ENCODE data around the gene ZFAND6.

Gene ZFAND6

GRCh38 chr15:80034629-80035028 is 24.8 kb upstream of the ZFAND6 start:
- H3K4me3 ChIP-seq (ENCODE audit: low read depth, low read length): no peak overlapping the region
- H3K79me1 ChIP-seq (ENCODE audit: low read length): no peaks in the 10 kb centered on the region
- H3K36me3 ChIP-seq (ENCODE audit: control insufficient read depth in 1 of 2, insufficient read depth in 2 of 2, low read length in 2 of 2): no peaks in the 10 kb centered on the region
- H3K18ac ChIP-seq (ENCODE audit: low read length): no peak overlapping the region
- no peak overlapping the region for H2BK12ac ChIP-seq (ENCODE audit: low read length)
- H2BK120ac ChIP-seq (ENCODE audit: insufficient read depth, low read length, poor library complexity): no peak overlapping the region
- H4K12ac ChIP-seq (ENCODE audit: low read depth, low read length): no peak overlapping the region
- no peak overlapping the region for H4K8ac ChIP-seq (ENCODE audit: low read depth, low read length)
- no peak overlapping the region for H3K4ac ChIP-seq (ENCODE audit: low read depth, low read length)
- no peak overlapping the region for H3K4me2 ChIP-seq (ENCODE audit: low read length)
- H3K79me2 ChIP-seq (ENCODE audit: control insufficient read depth, insufficient read depth, low read length, poor library complexity): no peaks in the 10 kb centered on the region
- WGBS (ENCODE audit: extremely low coverage, insufficient coverage, insufficient read length): no CpG with 5 or more reads among the region's 3 CpGs
- no peak overlapping the region for H3K23ac ChIP-seq (ENCODE audit: low read length)
- H3K27ac ChIP-seq (ENCODE audit: low read depth, low read length): no peak overlapping the region
- H2AK5ac ChIP-seq (ENCODE audit: low read length): no peak overlapping the region
- H3K9me3 ChIP-seq (ENCODE audit: insufficient read depth, low read depth, low read length): peaks cover 2% of the 10 kb centered on the region
- no peak overlapping the region for H4K91ac ChIP-seq (ENCODE audit: low read depth, low read length)
- H3K14ac ChIP-seq (ENCODE audit: low read length): no peak overlapping the region
- no peak overlapping the region for H2AFZ ChIP-seq (ENCODE audit: insufficient read depth, low read length, poor library complexity)
- H2BK5ac ChIP-seq (ENCODE audit: low read depth, low read length, poor library complexity): no peak overlapping the region
- no peaks in the 10 kb centered on the region for H3K27me3 ChIP-seq (ENCODE audit: insufficient read depth, low read length)
- no peak overlapping the region for H3K9ac ChIP-seq (ENCODE audit: low read length)
- peaks cover 3 to 4% of the 10 kb centered on the region in 2 experiments for H3K4me1 ChIP-seq (ENCODE audit: control insufficient read depth in 1 of 2, insufficient read depth in 2 of 2, low read length in 2 of 2)
- DNase-seq: no peak

- H2BK5ac ChIP-seq (ENCODE audit: low read depth, low read length, poor library complexity): no peak overlapping the region
- H4K12ac ChIP-seq (ENCODE audit: low read depth, low read length): no peak overlapping the region
- H3K23ac ChIP-seq (ENCODE audit: low read length): no peak overlapping the region
- H3K79me1 ChIP-seq (ENCODE audit: low read length): no peaks in the 10 kb centered on the region
- H3K79me2 ChIP-seq (ENCODE audit: control insufficient read depth, insufficient read depth, low read length, poor library complexity): no peaks in the 10 kb centered on the region
- H2BK120ac ChIP-seq (ENCODE audit: insufficient read depth, low read length, poor library complexity): no peak overlapping the region
- no peak overlapping the region for H3K27ac ChIP-seq (ENCODE audit: low read depth, low read length)
- no peak overlapping the region for H2AK5ac ChIP-seq (ENCODE audit: low read length)
- H3K4ac ChIP-seq (ENCODE audit: low read depth, low read length): no peak overlapping the region
- peaks cover 3 to 4% of the 10 kb centered on the region in 2 experiments for H3K4me1 ChIP-seq (ENCODE audit: control insufficient read depth in 1 of 2, insufficient read depth in 2 of 2, low read length in 2 of 2)
- no peak for DNase-seq
- no peak overlapping the region for H3K4me2 ChIP-seq (ENCODE audit: low read length)
- H3K9ac ChIP-seq (ENCODE audit: low read length): peak overlapping the region; percentile 33
- WGBS (ENCODE audit: extremely low coverage, insufficient coverage, insufficient read length): no CpG with 5 or more reads among the region's 1 CpG
- H3K4me3 ChIP-seq (ENCODE audit: low read depth, low read length): no peak overlapping the region
- H3K14ac ChIP-seq (ENCODE audit: low read length): no peak overlapping the region
- H4K91ac ChIP-seq (ENCODE audit: low read depth, low read length): no peak overlapping the region
- H2AFZ ChIP-seq (ENCODE audit: insufficient read depth, low read length, poor library complexity): no peak overlapping the region
- H2BK12ac ChIP-seq (ENCODE audit: low read length): no peak overlapping the region
- no peak overlapping the region for H4K8ac ChIP-seq (ENCODE audit: low read depth, low read length)
- no peak overlapping the region for H3K18ac ChIP-seq (ENCODE audit: low read length)
- no peaks in the 10 kb centered on the region for H3K9me3 ChIP-seq (ENCODE audit: insufficient read depth, low read depth, low read length)
- no peaks in the 10 kb centered on the region for H3K27me3 ChIP-seq (ENCODE audit: insufficient read depth, low read length)
- H3K36me3 ChIP-seq (ENCODE audit: control insufficient read depth in 1 of 2, insufficient read depth in 2 of 2, low read length in 2 of 2): no peaks in the 10 kb centered on the region
These were observed 23.4 kb upstream of the ZFAND6 start for GRCh38 chr15:80036071-80036470.

- no peak overlapping the region for H3K4ac ChIP-seq (ENCODE audit: low read depth, low read length)
- H3K9me3 ChIP-seq (ENCODE audit: insufficient read depth, low read depth, low read length): no peaks in the 10 kb centered on the region
- no peak for DNase-seq
- no peak overlapping the region for H3K4me3 ChIP-seq (ENCODE audit: low read depth, low read length)
- H3K23ac ChIP-seq (ENCODE audit: low read length): no peak overlapping the region
- H3K79me1 ChIP-seq (ENCODE audit: low read length): no peaks in the 10 kb centered on the region
- H2BK5ac ChIP-seq (ENCODE audit: low read depth, low read length, poor library complexity): no peak overlapping the region
- H4K91ac ChIP-seq (ENCODE audit: low read depth, low read length): no peak overlapping the region
- no peaks in the 10 kb centered on the region for H3K27me3 ChIP-seq (ENCODE audit: insufficient read depth, low read length)
- H2BK12ac ChIP-seq (ENCODE audit: low read length): no peak overlapping the region
- no peak overlapping the region for H3K9ac ChIP-seq (ENCODE audit: low read length)
- H3K4me2 ChIP-seq (ENCODE audit: low read length): no peak overlapping the region
- H3K36me3 ChIP-seq (ENCODE audit: control insufficient read depth in 1 of 2, insufficient read depth in 2 of 2, low read length in 2 of 2): no peaks in the 10 kb centered on the region
- no peak overlapping the region for H4K8ac ChIP-seq (ENCODE audit: low read depth, low read length)
- no peak overlapping the region for H4K12ac ChIP-seq (ENCODE audit: low read depth, low read length)
- no CpG with 5 or more reads among the region's 3 CpGs for WGBS (ENCODE audit: extremely low coverage, insufficient coverage, insufficient read length)
- H2AFZ ChIP-seq (ENCODE audit: insufficient read depth, low read length, poor library complexity): no peak overlapping the region
- H3K27ac ChIP-seq (ENCODE audit: low read depth, low read length): no peak overlapping the region
- H2BK120ac ChIP-seq (ENCODE audit: insufficient read depth, low read length, poor library complexity): no peak overlapping the region
- H3K4me1 ChIP-seq (ENCODE audit: control insufficient read depth in 1 of 2, insufficient read depth in 2 of 2, low read length in 2 of 2): no peaks in the 10 kb centered on the region
- no peak overlapping the region for H2AK5ac ChIP-seq (ENCODE audit: low read length)
- no peaks in the 10 kb centered on the region for H3K79me2 ChIP-seq (ENCODE audit: control insufficient read depth, insufficient read depth, low read length, poor library complexity)
- no peak overlapping the region for H3K18ac ChIP-seq (ENCODE audit: low read length)
- H3K14ac ChIP-seq (ENCODE audit: low read length): no peak overlapping the region
These were observed 17.8 kb upstream of the ZFAND6 start for GRCh38 chr15:80041494-80042253.

GRCh38 chr15:80042568-80042967 is 16.9 kb upstream of the ZFAND6 start:
- no peak for DNase-seq
- Histone ChIP-seq H3K9me3 (ENCODE audit: insufficient read depth, low read depth, low read length) (no peaks in the 10 kb centered on the region), H4K91ac (ENCODE audit: low read depth, low read length) (no peak overlapping the region), H3K23ac (ENCODE audit: low read length) (no peak overlapping the region), H4K12ac (ENCODE audit: low read depth, low read length) (no peak overlapping the region), H3K14ac (ENCODE audit: low read length) (no peak overlapping the region), H3K4ac (ENCODE audit: low read depth, low read length) (no peak overlapping the region), H3K4me1 (ENCODE audit: control insufficient read depth in 1 of 2, insufficient read depth in 2 of 2, low read length in 2 of 2) (no peaks in the 10 kb centered on the region), H2BK5ac (ENCODE audit: low read depth, low read length, poor library complexity) (no peak overlapping the region), H2AFZ (ENCODE audit: insufficient read depth, low read length, poor library complexity) (no peak overlapping the region), H3K4me3 (ENCODE audit: low read depth, low read length) (no peak overlapping the region), H3K79me2 (ENCODE audit: control insufficient read depth, insufficient read depth, low read length, poor library complexity) (no peaks in the 10 kb centered on the region), H2BK12ac (ENCODE audit: low read length) (no peak overlapping the region), H3K36me3 (ENCODE audit: control insufficient read depth in 1 of 2, insufficient read depth in 2 of 2, low read length in 2 of 2) (no peaks in the 10 kb centered on the region), H3K18ac (ENCODE audit: low read length) (no peak overlapping the region), H3K27ac (ENCODE audit: low read depth, low read length) (no peak overlapping the region), H3K79me1 (ENCODE audit: low read length) (no peaks in the 10 kb centered on the region), H3K27me3 (ENCODE audit: insufficient read depth, low read length) (no peaks in the 10 kb centered on the region), H4K8ac (ENCODE audit: low read depth, low read length) (no peak overlapping the region), H3K9ac (ENCODE audit: low read length) (no peak overlapping the region), H2AK5ac (ENCODE audit: low read length) (no peak overlapping the region), H2BK120ac (ENCODE audit: insufficient read depth, low read length, poor library complexity) (no peak overlapping the region), H3K4me2 (ENCODE audit: low read length) (no peak overlapping the region)
- WGBS (ENCODE audit: extremely low coverage, insufficient coverage, insufficient read length): no CpG with 5 or more reads among the region's 1 CpG
